HCT116 (cell line): ENCODE measurements around the gene VMP1.

Source experiments
- JUND ChIP-seq: IDR thresholded peaks from 2 replicates; pipeline ENCODE4 v1.6.1; 2012
- TF ChIP-seq, protein P1 (sequence below), 3 experiments: fragments of 200-600 bp in 1 of 3; sonication (generic) in 1 of 3; IDR thresholded peaks in 2 of 3; conservative IDR thresholded peaks in 1 of 3; 2 replicates each; pipeline ENCODE4 v1.5.1; 2012 to 2017; ENCODE audit warnings: low read depth in 2 of 3, low read length in 2 of 3, antibody characterized with exemption in 1 of 3, borderline replicate concordance in 1 of 3, control low read depth in 1 of 3, mild to moderate bottlenecking in 1 of 3, mixed read lengths in 1 of 3, mixed run types in 1 of 3, moderate library complexity in 1 of 3; ENCODE audit not compliant: insufficient read depth in 1 of 3

GRCh38 chr17:59727817-59728533 is 20.5 kb downstream of the VMP1 start:
- TF ChIP-seq, protein P1, sequence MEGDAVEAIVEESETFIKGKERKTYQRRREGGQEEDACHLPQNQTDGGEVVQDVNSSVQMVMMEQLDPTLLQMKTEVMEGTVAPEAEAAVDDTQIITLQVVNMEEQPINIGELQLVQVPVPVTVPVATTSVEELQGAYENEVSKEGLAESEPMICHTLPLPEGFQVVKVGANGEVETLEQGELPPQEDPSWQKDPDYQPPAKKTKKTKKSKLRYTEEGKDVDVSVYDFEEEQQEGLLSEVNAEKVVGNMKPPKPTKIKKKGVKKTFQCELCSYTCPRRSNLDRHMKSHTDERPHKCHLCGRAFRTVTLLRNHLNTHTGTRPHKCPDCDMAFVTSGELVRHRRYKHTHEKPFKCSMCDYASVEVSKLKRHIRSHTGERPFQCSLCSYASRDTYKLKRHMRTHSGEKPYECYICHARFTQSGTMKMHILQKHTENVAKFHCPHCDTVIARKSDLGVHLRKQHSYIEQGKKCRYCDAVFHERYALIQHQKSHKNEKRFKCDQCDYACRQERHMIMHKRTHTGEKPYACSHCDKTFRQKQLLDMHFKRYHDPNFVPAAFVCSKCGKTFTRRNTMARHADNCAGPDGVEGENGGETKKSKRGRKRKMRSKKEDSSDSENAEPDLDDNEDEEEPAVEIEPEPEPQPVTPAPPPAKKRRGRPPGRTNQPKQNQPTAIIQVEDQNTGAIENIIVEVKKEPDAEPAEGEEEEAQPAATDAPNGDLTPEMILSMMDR (IDR thresholded peaks at IDR 0.05 in 2 of 3, conservative IDR thresholded peaks at IDR 0.05 in 1 of 3; ENCODE audit: borderline replicate concordance in 1 of 3, insufficient read depth in 1 of 3, low read depth in 2 of 3, low read length in 2 of 3), result no peak
- TF ChIP-seq JUND, result no peak
